Ovary (tissue), 3 donors: Measurements from ENCODE around the gene DHX8.

Experiments
- POLR2A ChIP-seq: fragments of 450-650 bp; IDR thresholded peaks from one replicate; pipeline ENCODE4 v1.6.1; 2017; ENCODE audit warnings: antibody characterized with exemption, mild to moderate bottlenecking, moderate library complexity
- TF ChIP-seq, protein P1 (sequence below), 3 donors: fragments of 450-650 bp in 2 of 3; fragments of 200-600 bp in 1 of 3; IDR thresholded peaks; one replicate each; pipeline versions ENCODE4 v1.5.1 to v1.8.0; 2016 to 2022; ENCODE audit warnings: antibody characterized with exemption in 3 of 3, mild to moderate bottlenecking in 1 of 3
- donor health status: DM: no; HTN: no; CAD: no.

DNA sequence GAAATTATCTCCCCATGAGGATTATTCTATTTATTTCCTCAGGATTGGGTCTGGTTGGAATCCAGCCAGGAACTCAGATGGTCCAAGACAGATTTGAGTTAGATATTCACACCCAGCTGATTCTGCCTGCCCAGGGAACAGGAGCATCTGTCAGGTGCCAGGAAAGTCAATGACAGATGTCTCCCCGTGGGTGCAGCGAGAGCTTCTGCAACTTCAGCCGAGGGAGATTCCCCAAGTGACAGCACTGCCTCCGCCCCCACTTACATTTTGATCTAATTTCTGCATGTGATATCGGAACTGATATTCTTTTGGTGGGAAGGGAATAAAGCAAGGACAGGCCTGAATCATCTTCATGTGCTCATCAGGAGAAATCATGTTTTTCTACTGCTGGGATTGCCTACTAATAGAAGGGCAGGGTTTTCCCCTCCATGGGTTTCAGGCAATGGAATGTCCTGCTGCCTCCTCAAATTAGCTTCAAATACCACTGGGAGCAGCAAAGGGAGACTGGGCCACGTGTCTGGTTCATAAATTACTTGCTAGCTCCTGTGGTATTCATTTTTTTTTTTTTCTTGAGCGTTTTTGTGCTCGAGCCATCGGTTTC is 15.7 kb upstream of the DHX8 start:
- TF ChIP-seq POLR2A: no peak
- TF ChIP-seq, protein P1, sequence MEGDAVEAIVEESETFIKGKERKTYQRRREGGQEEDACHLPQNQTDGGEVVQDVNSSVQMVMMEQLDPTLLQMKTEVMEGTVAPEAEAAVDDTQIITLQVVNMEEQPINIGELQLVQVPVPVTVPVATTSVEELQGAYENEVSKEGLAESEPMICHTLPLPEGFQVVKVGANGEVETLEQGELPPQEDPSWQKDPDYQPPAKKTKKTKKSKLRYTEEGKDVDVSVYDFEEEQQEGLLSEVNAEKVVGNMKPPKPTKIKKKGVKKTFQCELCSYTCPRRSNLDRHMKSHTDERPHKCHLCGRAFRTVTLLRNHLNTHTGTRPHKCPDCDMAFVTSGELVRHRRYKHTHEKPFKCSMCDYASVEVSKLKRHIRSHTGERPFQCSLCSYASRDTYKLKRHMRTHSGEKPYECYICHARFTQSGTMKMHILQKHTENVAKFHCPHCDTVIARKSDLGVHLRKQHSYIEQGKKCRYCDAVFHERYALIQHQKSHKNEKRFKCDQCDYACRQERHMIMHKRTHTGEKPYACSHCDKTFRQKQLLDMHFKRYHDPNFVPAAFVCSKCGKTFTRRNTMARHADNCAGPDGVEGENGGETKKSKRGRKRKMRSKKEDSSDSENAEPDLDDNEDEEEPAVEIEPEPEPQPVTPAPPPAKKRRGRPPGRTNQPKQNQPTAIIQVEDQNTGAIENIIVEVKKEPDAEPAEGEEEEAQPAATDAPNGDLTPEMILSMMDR (IDR thresholded peaks at IDR 0.05): no peak
